RPMI8226 (cell line): ENCODE data around the gene SLC17A7.
A peak's percentile ranks its signal among the peaks of the same experiment; 100 is the strongest.

Experiments
- DNase-seq: peaks from one replicate; pipeline ENCODE4 v3.0.0-alpha.2; 2015

SLC17A7 gene

GRCh38 chr19:49425922-49426592 lies 15.3 kb downstream of the SLC17A7 start:
- peak; percentile 42 for DNase-seq

GRCh38 chr19:49425178-49425577 lies 16.1 kb downstream of the SLC17A7 start, which contains the start of gene GFY:
GFY (plus strand) TSS chr19:49425388; CDS start chr19:49426431, 1,043 bp downstream.
- no peak for DNase-seq

- no peak for DNase-seq
These were observed 17.4 kb downstream of the SLC17A7 start for GRCh38 chr19:49423985-49424303.

- DNase-seq, result no peak
These were observed 18.0 kb downstream of the SLC17A7 start, which contains the start of gene PTH2 for GRCh38 chr19:49423071-49423984. PTH2 (minus strand) TSS chr19:49423441; CDS start chr19:49423339, 102 bp downstream.

- peak; percentile 68 for DNase-seq
These were observed 18.8 kb downstream of the SLC17A7 start for GRCh38 chr19:49422407-49423070.

- DNase-seq, result no peak
These were observed 19.5 kb downstream of the SLC17A7 start for GRCh38 chr19:49421878-49422202.

- DNase-seq, result peak; percentile 68
These were observed 20.1 kb downstream of the SLC17A7 start for GRCh38 chr19:49421039-49421877.

GRCh38 chr19:49420227-49420626 lies 21.1 kb downstream of the SLC17A7 start:
- DNase-seq, result no peak

GRCh38 chr19:49419173-49419572 lies 22.2 kb downstream of the SLC17A7 start:
- DNase-seq, result no peak

GRCh38 chr19:49418511-49418910 lies 22.8 kb downstream of the SLC17A7 start:
- DNase-seq, result no peak

GRCh38 chr19:49417088-49417487 lies 24.2 kb downstream of the SLC17A7 start:
- DNase-seq, result no peak

- no peak for DNase-seq
These were observed 25.5 kb downstream of the SLC17A7 start for GRCh38 chr19:49415810-49416200.

GRCh38 chr19:49415102-49415809 lies 26.1 kb downstream of the SLC17A7 start:
- no peak for DNase-seq

- DNase-seq, result no peak
These were observed 27.1 kb downstream of the SLC17A7 start for GRCh38 chr19:49414256-49414655.

- DNase-seq, result no peak
These were observed 28.0 kb downstream of the SLC17A7 start for GRCh38 chr19:49413348-49413747.

- no peak for DNase-seq
These were observed 29.5 kb downstream of the SLC17A7 start for GRCh38 chr19:49411681-49412326.

- peak; percentile 63 for DNase-seq
These were observed 31.8 kb downstream of the SLC17A7 start for GRCh38 chr19:49409441-49410029.

- DNase-seq, result no peak
These were observed 32.4 kb downstream of the SLC17A7 start for GRCh38 chr19:49408816-49409440.

GRCh38 chr19:49407482-49408015 lies 33.8 kb downstream of the SLC17A7 start:
- DNase-seq, result no peak

GRCh38 chr19:49407079-49407478 lies 34.2 kb downstream of the SLC17A7 start:
- no peak for DNase-seq
